CD14-positive monocyte (primary cell): ENCODE measurements around the gene CDC14B. TPM values are rescaled to one million over a fixed set of nuclear protein-coding genes. Genes with fewer than 3 reads are reported as not detected.

ENCODE experiments used
- DNase-seq, 3 donors: peaks; one replicate each; pipeline ENCODE4 v3.0.0-alpha.2; 2011 to 2022
- H2AFZ ChIP-seq: 2 replicates; pipeline ENCODE4 v1.6.0; 2012; ENCODE audit warnings: mild to moderate bottlenecking, low read depth, low read length, inconsistent platforms; ENCODE audit not compliant: insufficient read depth, poor library complexity, severe bottlenecking
- H3K27ac ChIP-seq, 2 donors: 1 replicate in 1 of 2; 2 replicates in 1 of 2; pipeline ENCODE4 v1.5.1; 2012 to 2013; ENCODE audit warnings: low read length in 2 of 2, control low read depth in 1 of 2, inconsistent platforms in 1 of 2, low read depth in 1 of 2, mild to moderate bottlenecking in 1 of 2
- H3K27me3 ChIP-seq, 2 donors: one replicate each; pipeline versions ENCODE4 v1.6.0 to v1.6.1; 2011 to 2013; ENCODE audit warnings: low read length in 2 of 2; ENCODE audit not compliant: control insufficient read depth in 2 of 2, insufficient read depth in 2 of 2
- H3K36me3 ChIP-seq, 2 donors: replicated peaks in 1 of 2; 1 replicate in 1 of 2; 2 replicates in 1 of 2; pipeline versions ENCODE4 v1.5.1 to v1.6.1; 2012 to 2013; ENCODE audit warnings: low read length in 2 of 2, control low read depth in 1 of 2, inconsistent platforms in 1 of 2, mild to moderate bottlenecking in 1 of 2; ENCODE audit not compliant: insufficient read depth in 2 of 2, control insufficient read depth in 1 of 2
- H3K4me1 ChIP-seq, 2 donors: 1 replicate in 1 of 2; 2 replicates in 1 of 2; pipeline versions ENCODE4 v1.5.1 to v1.6.1; 2012 to 2013; ENCODE audit warnings: low read length in 2 of 2, control low read depth in 1 of 2, inconsistent platforms in 1 of 2, mild to moderate bottlenecking in 1 of 2, moderate library complexity in 1 of 2; ENCODE audit not compliant: insufficient read depth in 2 of 2, control insufficient read depth in 1 of 2
- H3K4me2 ChIP-seq: replicated peaks from 2 replicates; pipeline ENCODE3; 2012; ENCODE audit warnings: low read length, moderate library complexity, mild to moderate bottlenecking; ENCODE audit not compliant: poor library complexity, severe bottlenecking; ENCODE audit errors: extremely low read depth
- H3K4me3 ChIP-seq, 3 experiments: fragments of 200-600 bp in 1 of 3; sonication (generic) in 1 of 3; replicated peaks in 1 of 3; 1 replicate in 2 of 3; 2 replicates in 1 of 3; pipeline ENCODE4 v1.5.1; 2011 to 2013; ENCODE audit warnings: low read length in 3 of 3, mild to moderate bottlenecking in 3 of 3, control low read depth in 2 of 3, low read depth in 2 of 3, inconsistent platforms in 1 of 3, moderate library complexity in 1 of 3
- H3K79me2 ChIP-seq: 2 replicates; pipeline ENCODE4 v1.6.0; 2012; ENCODE audit warnings: mild to moderate bottlenecking, control low read depth, inconsistent platforms, low read length, moderate library complexity; ENCODE audit not compliant: insufficient read depth
- H3K9ac ChIP-seq: 2 replicates; pipeline ENCODE4 v1.6.0; 2017; ENCODE audit warnings: low read length, mild to moderate bottlenecking; ENCODE audit not compliant: insufficient read depth, poor library complexity, severe bottlenecking
- H3K9me3 ChIP-seq, 2 donors: replicated peaks in 1 of 2; 1 replicate in 1 of 2; 2 replicates in 1 of 2; pipeline versions ENCODE4 v1.5.1 to v1.6.1; 2012 to 2013; ENCODE audit warnings: low read length in 2 of 2, control low read depth in 1 of 2; ENCODE audit not compliant: control insufficient read depth in 1 of 2, insufficient read depth in 1 of 2
- H4K20me1 ChIP-seq: 2 replicates; pipeline ENCODE4 v1.6.0; 2012; ENCODE audit warnings: mild to moderate bottlenecking, low read length, control low read depth, moderate library complexity; ENCODE audit not compliant: insufficient read depth
- H3K27ac Mint-ChIP-seq, 7 donors: one replicate each; pipeline ENCODE4 v1.8.0; 2020; ENCODE audit warnings: mild to moderate bottlenecking in 7 of 7, mixed read lengths in 7 of 7, moderate library complexity in 6 of 7, inconsistent platforms in 2 of 7
- H3K27me3 Mint-ChIP-seq, 3 donors: one replicate each; pipeline ENCODE4 v1.8.0; 2021 to 2022; ENCODE audit warnings: low read depth in 3 of 3, mild to moderate bottlenecking in 3 of 3, mixed read lengths in 3 of 3, moderate library complexity in 3 of 3, inconsistent platforms in 1 of 3
- H3K36me3 Mint-ChIP-seq, 2 donors: one replicate each; pipeline ENCODE4 v1.8.0; 2020; ENCODE audit warnings: mixed read lengths in 2 of 2, inconsistent platforms in 1 of 2, mild to moderate bottlenecking in 1 of 2
- H3K4me1 Mint-ChIP-seq: one replicate; pipeline ENCODE4 v1.8.0; 2020; ENCODE audit warnings: mild to moderate bottlenecking, mixed read lengths
- H3K4me3 Mint-ChIP-seq, 2 donors: one replicate each; pipeline ENCODE4 v1.8.0; 2020; ENCODE audit warnings: mild to moderate bottlenecking in 2 of 2, mixed read lengths in 2 of 2, moderate library complexity in 1 of 2
- H3K9me3 Mint-ChIP-seq, 7 donors: one replicate each; pipeline ENCODE4 v1.8.0; 2020 to 2022; ENCODE audit warnings: mixed read lengths in 7 of 7, mild to moderate bottlenecking in 6 of 7, moderate library complexity in 6 of 7, inconsistent platforms in 2 of 7
- WGBS: methylation state at CpG from one replicate; pipeline ENCODE4 v1.1.5; 2013; ENCODE audit warnings: missing lambda C conversion rate; ENCODE audit not compliant: insufficient coverage; 5-methylcytosine and 5-hydroxymethylcytosine counted together
- intact Hi-C, 2 donors: fragments of 100-400 bp; cut with micrococcal nuclease; formaldehyde crosslinking; loops; one replicate each; pipeline versions ENCODE4 v1.15.0 to v1.15.1; 2023
- polyA plus RNA-seq, 3 donors: library from polyadenylated mRNA; depleted of rRNA in 1 of 3; unstranded in 2 of 3; stranded (reverse) in 1 of 3; fragments of 300-500 nt in 2 of 3; fragments of >200 nt in 1 of 3; fragmentation: Illumina TruSeq in 2 of 3; gene quantifications; 1 replicate in 2 of 3; 2 replicates in 1 of 3; pipeline ENCODE4 v1.2.3, GENCODE V29; 2012 to 2021
- TF ChIP-seq, protein P1 (sequence below): fragments of 200-600 bp; IDR thresholded peaks from one replicate; pipeline ENCODE4 v1.8.0; 2022; ENCODE audit warnings: antibody characterized with exemption, mild to moderate bottlenecking

The CDC14B gene
- polyA plus RNA-seq, 3 donors: 0.03 to 0.47 (median 0.44) TPM

DNA sequence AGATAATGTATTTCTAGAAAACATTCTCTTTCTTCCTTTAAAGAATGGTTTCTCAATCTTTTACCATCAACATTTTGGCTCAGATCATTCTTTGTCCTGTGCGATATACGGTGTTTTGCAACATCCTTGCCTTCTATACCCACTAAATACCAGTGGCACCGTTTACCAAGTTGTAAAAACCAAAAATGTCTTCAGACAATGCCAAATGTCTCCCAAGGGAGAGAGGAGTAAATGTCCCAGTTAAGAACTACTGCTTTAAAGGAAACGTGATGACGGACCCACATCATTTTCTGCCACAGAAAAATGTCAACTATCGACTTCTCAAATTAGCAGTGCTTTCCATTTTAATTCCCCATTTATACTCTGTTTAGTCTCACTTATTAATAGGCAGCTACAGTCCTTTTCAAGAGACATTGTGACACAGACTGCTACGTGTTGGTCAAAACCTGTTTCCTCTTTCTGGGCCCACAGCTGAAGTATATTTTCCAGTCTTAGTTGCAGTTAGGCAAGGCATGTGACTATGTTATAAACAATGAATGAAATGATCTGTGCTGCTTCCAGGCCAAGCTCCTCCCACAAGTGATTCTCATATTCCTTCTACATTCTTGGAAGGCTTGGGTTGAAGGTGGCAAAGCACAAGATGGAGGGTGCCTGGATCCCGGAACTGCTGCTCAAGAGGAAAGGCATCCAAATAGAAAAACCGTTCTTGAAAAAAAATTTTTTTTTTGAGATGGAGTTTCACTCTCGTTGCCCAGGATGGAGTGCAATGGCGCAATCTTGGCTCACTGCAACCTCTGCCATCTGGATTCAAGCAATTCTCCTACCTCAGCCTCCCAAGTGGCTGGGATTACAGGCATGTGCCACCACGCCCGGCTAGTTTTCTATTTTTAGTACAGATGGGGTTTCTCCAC, 26.7 kb upstream of the CDC14B start:
- Mint-ChIP-seq H3K27ac (peak overlapping the region; percentile 87 to 94 (median 92)), H3K9me3 (no peaks in the 10 kb centered on the region), H3K36me3 (peaks cover 42 to 69% of the 10 kb centered on the region in 2 donors), H3K27me3 (no peaks in the 10 kb centered on the region), H3K4me3 (peak overlapping the region; percentile 67 to 69), H3K4me1 (peaks cover 18% of the 10 kb centered on the region)
- Histone ChIP-seq H2AFZ (peak overlapping the region; percentile 66), H3K79me2 (no peaks in the 10 kb centered on the region), H3K4me1 (peaks cover 19 to 21% of the 10 kb centered on the region in 2 donors), H4K20me1 (no peaks in the 10 kb centered on the region), H3K9me3 (no peaks in the 10 kb centered on the region), H3K9ac (peak overlapping the region; percentile 24), H3K27me3 (no peaks in the 10 kb centered on the region), H3K4me2 (peak overlapping the region; percentile 63), H3K27ac (peak overlapping the region; percentile 64 to 90), H3K4me3 (peak overlapping the region in 2 of 3 experiments; percentile 42 to 62), H3K36me3 (peaks cover 26 to 52% of the 10 kb centered on the region in 2 donors)
- intact Hi-C loops: no loop called here
- 0% methylated on average over 5 of the region's 13 CpGs for WGBS
- DNase-seq: peak; percentile 83 to 85 (median 85)
- TF ChIP-seq, protein P1, sequence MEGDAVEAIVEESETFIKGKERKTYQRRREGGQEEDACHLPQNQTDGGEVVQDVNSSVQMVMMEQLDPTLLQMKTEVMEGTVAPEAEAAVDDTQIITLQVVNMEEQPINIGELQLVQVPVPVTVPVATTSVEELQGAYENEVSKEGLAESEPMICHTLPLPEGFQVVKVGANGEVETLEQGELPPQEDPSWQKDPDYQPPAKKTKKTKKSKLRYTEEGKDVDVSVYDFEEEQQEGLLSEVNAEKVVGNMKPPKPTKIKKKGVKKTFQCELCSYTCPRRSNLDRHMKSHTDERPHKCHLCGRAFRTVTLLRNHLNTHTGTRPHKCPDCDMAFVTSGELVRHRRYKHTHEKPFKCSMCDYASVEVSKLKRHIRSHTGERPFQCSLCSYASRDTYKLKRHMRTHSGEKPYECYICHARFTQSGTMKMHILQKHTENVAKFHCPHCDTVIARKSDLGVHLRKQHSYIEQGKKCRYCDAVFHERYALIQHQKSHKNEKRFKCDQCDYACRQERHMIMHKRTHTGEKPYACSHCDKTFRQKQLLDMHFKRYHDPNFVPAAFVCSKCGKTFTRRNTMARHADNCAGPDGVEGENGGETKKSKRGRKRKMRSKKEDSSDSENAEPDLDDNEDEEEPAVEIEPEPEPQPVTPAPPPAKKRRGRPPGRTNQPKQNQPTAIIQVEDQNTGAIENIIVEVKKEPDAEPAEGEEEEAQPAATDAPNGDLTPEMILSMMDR: no peak

DNA sequence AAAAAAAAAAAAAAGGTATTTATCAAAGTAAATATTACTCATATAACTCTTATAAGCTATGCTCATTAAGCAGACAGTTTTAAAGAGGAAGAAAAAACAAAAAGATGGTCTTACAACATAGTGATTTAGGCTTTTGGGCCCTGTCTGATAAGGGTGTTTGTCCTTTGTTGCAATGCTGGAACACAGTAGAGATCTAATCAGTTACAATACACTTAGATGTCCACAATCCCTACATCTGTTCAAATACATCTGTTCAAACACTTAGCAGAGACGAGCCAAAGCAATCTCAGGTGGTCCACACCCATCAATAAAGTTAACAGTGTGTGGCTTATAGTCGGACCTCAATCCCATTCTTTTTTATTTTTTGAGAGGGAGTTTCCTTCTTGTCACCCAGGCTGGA, 24.5 kb upstream of the CDC14B start:
- Mint-ChIP-seq H3K27ac (no peak overlapping the region), H3K4me1 (peaks cover 21% of the 10 kb centered on the region), H3K4me3 (no peak overlapping the region), H3K9me3 (peaks cover 0 to under 1% (median 0%) of the 10 kb centered on the region in 7 donors), H3K36me3 (peaks cover 24 to 57% of the 10 kb centered on the region in 2 donors), H3K27me3 (no peaks in the 10 kb centered on the region)
- H3K27me3 ChIP-seq: no peaks in the 10 kb centered on the region
- 100% methylated on average over 1 of the region's 2 CpGs for WGBS
- intact Hi-C loops: no loop called here
- no peak overlapping the region for H3K27ac ChIP-seq
- peaks cover 19 to 21% of the 10 kb centered on the region in 2 donors for H3K4me1 ChIP-seq
- DNase-seq: no peak
- H4K20me1 ChIP-seq: no peaks in the 10 kb centered on the region
- H3K36me3 ChIP-seq: peaks cover 8 to 31% of the 10 kb centered on the region in 2 donors
- no peaks in the 10 kb centered on the region for H3K79me2 ChIP-seq
- H3K4me2 ChIP-seq: no peak overlapping the region
- H3K9me3 ChIP-seq: no peaks in the 10 kb centered on the region
- H3K9ac ChIP-seq: no peak overlapping the region
- no peak overlapping the region for H3K4me3 ChIP-seq
- TF ChIP-seq, protein P1: no peak
- H2AFZ ChIP-seq: no peak overlapping the region
